Neural cell (in vitro differentiated cells): ENCODE results near the gene FOXO3. TPM values are rescaled to one million over a fixed set of nuclear protein-coding genes. Genes with fewer than 3 reads are reported as not detected.

Source experiments
- H2AFZ ChIP-seq: fragments of 200-600, 300-800 bp; sonication (generic), shearing (Covaris generic); 2 replicates; pipeline ENCODE4 v1.6.0; 2014; ENCODE audit warnings: low read depth, mild to moderate bottlenecking, antibody characterized with exemption, low read length, moderate library complexity
- H3F3A ChIP-seq: fragments of 200-600 bp; shearing (Covaris generic); 2 replicates; pipeline ENCODE4 v1.6.1; 2016; ENCODE audit warnings: mild to moderate bottlenecking, moderate library complexity, mixed read lengths, antibody characterized with exemption, low read length; ENCODE audit not compliant: insufficient read depth, poor library complexity, severe bottlenecking
- H3K27ac ChIP-seq: fragments of 200-600, 300-800 bp; sonication (generic), shearing (Covaris generic); 2 replicates; pipeline ENCODE4 v1.5.1; 2014; ENCODE audit warnings: mild to moderate bottlenecking, low read length, moderate library complexity
- H3K27me3 ChIP-seq: fragments of 300-800, 200-600 bp; sonication (generic), shearing (Covaris generic); 2 replicates; pipeline ENCODE4 v1.6.0; 2014; ENCODE audit warnings: mild to moderate bottlenecking, low read depth, low read length, moderate library complexity; ENCODE audit not compliant: insufficient read depth
- H3K36me3 ChIP-seq: fragments of 300-800, 200-600 bp; sonication (generic), shearing (Covaris generic); 2 replicates; pipeline ENCODE4 v1.5.1; 2014; ENCODE audit warnings: mild to moderate bottlenecking, antibody characterized with exemption, low read length, moderate library complexity; ENCODE audit not compliant: insufficient read depth
- H3K4me2 ChIP-seq: fragments of 300-800, 200-600 bp; sonication (generic), shearing (Covaris generic); 2 replicates; pipeline ENCODE4 v1.6.0; 2014; ENCODE audit warnings: mild to moderate bottlenecking, low read length
- H3K4me3 ChIP-seq: fragments of 300-800, 200-600 bp; sonication (generic), shearing (Covaris generic); 2 replicates; pipeline ENCODE4 v1.5.1; 2014; ENCODE audit warnings: mild to moderate bottlenecking, low read length, moderate library complexity
- H3K79me2 ChIP-seq: fragments of 200-600 bp; shearing (Covaris generic); replicated peaks from 2 replicates; pipeline ENCODE4 v1.6.0; 2014; ENCODE audit warnings: mild to moderate bottlenecking, low read length, moderate library complexity; ENCODE audit not compliant: insufficient read depth
- H3K9ac ChIP-seq: fragments of 300-800, 200-600 bp; sonication (generic), shearing (Covaris generic); 2 replicates; pipeline ENCODE4 v1.6.1; 2016; ENCODE audit warnings: mild to moderate bottlenecking, low read length, mixed read lengths
- H3K9me2 ChIP-seq: fragments of 200-600 bp; shearing (Covaris generic); 2 replicates; pipeline ENCODE4 v1.6.1; 2016; ENCODE audit warnings: mild to moderate bottlenecking, low read length, mixed read lengths; ENCODE audit not compliant: insufficient read depth
- H3K9me3 ChIP-seq: fragments of 200-600, 300-800 bp; sonication (generic), shearing (Covaris generic); 2 replicates; pipeline ENCODE4 v1.6.1; 2016; ENCODE audit warnings: mild to moderate bottlenecking, mixed run types, low read length, moderate library complexity, mixed read lengths
- H4K20me1 ChIP-seq: fragments of 200-600 bp; shearing (Covaris generic); 2 replicates; pipeline ENCODE4 v1.6.1; 2016; ENCODE audit warnings: mild to moderate bottlenecking, mixed run types; ENCODE audit not compliant: insufficient read depth
- CTCF ChIP-seq: fragments of 450-650 bp; IDR thresholded peaks from 2 replicates; pipeline ENCODE4 v1.5.1; 2014; ENCODE audit warnings: antibody characterized with exemption, mild to moderate bottlenecking, moderate library complexity; ENCODE audit not compliant: poor library complexity, severe bottlenecking
- EP300 ChIP-seq: fragments of 450-650 bp; conservative IDR thresholded peaks from 2 replicates; pipeline ENCODE4 v1.6.1; 2014; ENCODE audit warnings: antibody characterized with exemption, mild to moderate bottlenecking, moderate library complexity; ENCODE audit not compliant: poor library complexity, severe bottlenecking
- EZH2 ChIP-seq: fragments of 200-600, 300-800 bp; shearing (Covaris generic), sonication (generic); IDR thresholded peaks from 2 replicates; pipeline ENCODE4 v1.6.1; 2014; ENCODE audit warnings: antibody characterized with exemption, low read length, borderline replicate concordance, mild to moderate bottlenecking; ENCODE audit not compliant: insufficient read depth, poor library complexity, severe bottlenecking
- MXI1 ChIP-seq: fragments of 450-650 bp; conservative IDR thresholded peaks from 2 replicates; pipeline ENCODE4 v1.6.1; 2014; ENCODE audit warnings: antibody characterized with exemption, mild to moderate bottlenecking; ENCODE audit not compliant: poor library complexity, severe bottlenecking
- POLR2AphosphoS5 ChIP-seq: IDR thresholded peaks from 2 replicates; pipeline ENCODE4 v1.6.1; 2012
- RAD21 ChIP-seq: fragments of 450-650 bp; conservative IDR thresholded peaks from 2 replicates; pipeline ENCODE4 v1.6.1; 2014; ENCODE audit warnings: antibody characterized with exemption, mild to moderate bottlenecking, moderate library complexity
- REST ChIP-seq: IDR thresholded peaks from 2 replicates; pipeline ENCODE4 v1.6.1; 2012; ENCODE audit warnings: borderline replicate concordance
- SMC3 ChIP-seq: fragments of 450-650 bp; conservative IDR thresholded peaks from 2 replicates; pipeline ENCODE4 v1.6.1; 2014; ENCODE audit warnings: antibody characterized with exemption, mild to moderate bottlenecking, moderate library complexity; ENCODE audit not compliant: poor library complexity
- TAF1 ChIP-seq: IDR thresholded peaks from 2 replicates; pipeline ENCODE4 v1.6.1; 2012; ENCODE audit warnings: low read depth
- polyA plus RNA-seq: library from polyadenylated mRNA; depleted of rRNA; stranded (reverse); fragments of >200 nt; gene quantifications from 2 replicates; pipeline ENCODE4 v1.2.3, GENCODE V29; 2014

The FOXO3 gene
- polyA plus RNA-seq, 1 donor from 2014 or later, result 21.3 TPM

GRCh38 chr6:108667993-108668392, 107.3 kb downstream of the FOXO3 start:
- Histone ChIP-seq H4K20me1 (no peaks in the 10 kb centered on the region), H3K4me3 (no peak overlapping the region), H2AFZ (no peak overlapping the region), H3K4me2 (no peak overlapping the region), H3K9me3 (no peaks in the 10 kb centered on the region), H3K9ac (no peak overlapping the region), H3F3A (no peaks in the 10 kb centered on the region), H3K27me3 (no peaks in the 10 kb centered on the region), H3K36me3 (no peaks in the 10 kb centered on the region), H3K27ac (no peak overlapping the region), H3K9me2 (no peaks in the 10 kb centered on the region), H3K79me2 (peaks cover 12% of the 10 kb centered on the region)
- TF ChIP-seq EP300 (no peak), TAF1 (no peak), SMC3 (no peak), POLR2AphosphoS5 (no peak), CTCF (no peak), REST (no peak), EZH2 (no peak), RAD21 (no peak), MXI1 (no peak)

- Histone ChIP-seq H2AFZ (no peak overlapping the region), H3K27ac (no peak overlapping the region), H4K20me1 (no peaks in the 10 kb centered on the region), H3K27me3 (no peaks in the 10 kb centered on the region), H3K4me2 (no peak overlapping the region), H3K9me2 (no peaks in the 10 kb centered on the region), H3F3A (no peaks in the 10 kb centered on the region), H3K9me3 (no peaks in the 10 kb centered on the region), H3K36me3 (no peaks in the 10 kb centered on the region), H3K9ac (no peak overlapping the region), H3K79me2 (peaks cover 12% of the 10 kb centered on the region), H3K4me3 (no peak overlapping the region)
- TF ChIP-seq RAD21 (no peak), CTCF (no peak), MXI1 (no peak), POLR2AphosphoS5 (no peak), EZH2 (no peak), TAF1 (no peak), EP300 (no peak)
Observed at GRCh38 chr6:108669673-108670072, 109.0 kb downstream of the FOXO3 start.
